Measurements from ENCODE around the gene CDH23. TPM values are rescaled to one million over a fixed set of nuclear protein-coding genes. Genes with fewer than 3 reads are reported as not detected.
A peak's percentile ranks its signal among the peaks of the same experiment; 100 is the strongest.

The CDH23 gene
- total and polyA plus RNA-seq, 2 donors from 2014 or later: 1.1 to 6.4 TPM

GRCh38 chr10:71852355-71852937 lies 455.7 kb downstream of the CDH23 start:
- no peaks in the 10 kb centered on the region for H3K9me3 ChIP-seq (ENCODE audit: control insufficient read depth in 2 of 3, insufficient read depth in 1 of 3, low read length in 3 of 3)
- TF ChIP-seq CTCF (IDR thresholded peaks at IDR 0.05; ENCODE audit: borderline replicate concordance, extremely low read depth, insufficient read depth): no peak
- H3K27ac ChIP-seq (ENCODE audit: low read depth in 2 of 2, low read length in 2 of 2): no peak overlapping the region
- FAIRE-seq (no peak), DNase-seq (peak in 1 of 5 donors; percentile 81)
- no peak overlapping the region for H3K4me3 ChIP-seq (ENCODE audit: low read length in 3 of 3)
- intact Hi-C loops (cut with DNase I): no loop called here
- no peaks in the 10 kb centered on the region for H3K36me3 ChIP-seq (ENCODE audit: control insufficient read depth in 2 of 3, insufficient read depth in 3 of 3, low read length in 3 of 3)
- H3K27me3 ChIP-seq (ENCODE audit: control insufficient read depth, insufficient read depth, low read length): no peaks in the 10 kb centered on the region
- no peak overlapping the region for H3K9ac ChIP-seq (ENCODE audit: low read length in 3 of 3)
- H3K4me1 ChIP-seq (ENCODE audit: control insufficient read depth in 2 of 3, insufficient read depth in 2 of 3, low read depth in 1 of 3, low read length in 3 of 3): peaks cover 0 to 23% (median 17%) of the 10 kb centered on the region in 3 donors

GRCh38 chr10:71854031-71854430 lies 457.3 kb downstream of the CDH23 start:
- H3K9me3 ChIP-seq (ENCODE audit: control insufficient read depth in 2 of 3, insufficient read depth in 1 of 3, low read length in 3 of 3): no peaks in the 10 kb centered on the region
- FAIRE-seq (no peak), DNase-seq (no peak)
- H3K4me1 ChIP-seq (ENCODE audit: control insufficient read depth in 2 of 3, insufficient read depth in 2 of 3, low read depth in 1 of 3, low read length in 3 of 3): peaks cover 0 to 9% (median 5%) of the 10 kb centered on the region in 3 donors
- intact Hi-C loops (cut with DNase I): no loop called here
- H3K9ac ChIP-seq (ENCODE audit: low read length in 3 of 3): no peak overlapping the region
- no peak for TF ChIP-seq CTCF (IDR thresholded peaks at IDR 0.05; ENCODE audit: borderline replicate concordance, extremely low read depth, insufficient read depth)
- no peak overlapping the region for H3K27ac ChIP-seq (ENCODE audit: low read depth in 2 of 2, low read length in 2 of 2)
- no peaks in the 10 kb centered on the region for H3K36me3 ChIP-seq (ENCODE audit: control insufficient read depth in 2 of 3, insufficient read depth in 3 of 3, low read length in 3 of 3)
- no peak overlapping the region for H3K4me3 ChIP-seq (ENCODE audit: low read length in 3 of 3)
- H3K27me3 ChIP-seq (ENCODE audit: control insufficient read depth, insufficient read depth, low read length): no peaks in the 10 kb centered on the region

GRCh38 chr10:71856619-71857018 lies 459.9 kb downstream of the CDH23 start:
- H3K4me1 ChIP-seq (ENCODE audit: control insufficient read depth in 2 of 3, insufficient read depth in 2 of 3, low read depth in 1 of 3, low read length in 3 of 3): peaks cover 0 to 11% (median 10%) of the 10 kb centered on the region in 3 donors
- H3K9me3 ChIP-seq (ENCODE audit: control insufficient read depth in 2 of 3, insufficient read depth in 1 of 3, low read length in 3 of 3): no peaks in the 10 kb centered on the region
- H3K27ac ChIP-seq (ENCODE audit: low read depth in 2 of 2, low read length in 2 of 2): no peak overlapping the region
- H3K9ac ChIP-seq (ENCODE audit: low read length in 3 of 3): no peak overlapping the region
- no peak overlapping the region for H3K4me3 ChIP-seq (ENCODE audit: low read length in 3 of 3)
- FAIRE-seq (no peak), DNase-seq (no peak)
- H3K36me3 ChIP-seq (ENCODE audit: control insufficient read depth in 2 of 3, insufficient read depth in 3 of 3, low read length in 3 of 3): no peaks in the 10 kb centered on the region
- intact Hi-C loops (cut with DNase I): no loop called here
- TF ChIP-seq CTCF (IDR thresholded peaks at IDR 0.05; ENCODE audit: borderline replicate concordance, extremely low read depth, insufficient read depth): no peak
- no peaks in the 10 kb centered on the region for H3K27me3 ChIP-seq (ENCODE audit: control insufficient read depth, insufficient read depth, low read length)

Measured in kidney (tissue), 14 donors.